ENCODE data around the gene PYGB. TPM values are rescaled to one million over a fixed set of nuclear protein-coding genes. Genes with fewer than 3 reads are reported as not detected.

PYGB gene
- polyA plus RNA-seq, 4 donors = 25.7 to 38.4 (median 32.7) TPM

DNA sequence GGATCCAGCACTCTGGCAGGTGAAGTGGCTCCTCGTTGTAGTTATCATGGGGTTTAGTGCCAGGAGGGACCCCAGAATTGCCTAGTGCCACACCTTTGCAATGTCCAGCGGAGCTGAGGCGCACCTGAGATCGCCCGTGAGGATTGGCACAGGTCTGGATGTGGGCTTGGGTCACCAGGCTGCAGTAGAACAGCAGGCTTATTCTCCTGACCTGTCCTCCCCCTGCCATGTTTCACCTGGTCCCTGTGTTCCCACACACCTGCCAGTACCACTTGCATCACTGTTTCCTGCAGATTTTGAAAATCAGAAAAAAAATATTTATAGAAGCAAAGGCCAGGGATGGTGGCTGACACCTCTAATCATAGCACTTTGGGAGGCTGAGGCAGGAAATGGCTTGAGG is 35.6 kb upstream of the PYGB start:
- Histone ChIP-seq H3K36me3 (ENCODE audit: control insufficient read depth in 3 of 3, insufficient read depth in 2 of 3, low read depth in 1 of 3, low read length in 3 of 3) (peaks cover 12 to 65% (median 17%) of the 10 kb centered on the region in 3 donors), H3K9me3 (ENCODE audit: control insufficient read depth in 2 of 2, insufficient read depth in 1 of 2, low read depth in 1 of 2, low read length in 1 of 2) (no peaks in the 10 kb centered on the region)

GRCh38 chr20:25213566-25214425 is 34.1 kb upstream of the PYGB start:
- 93 to 96% (median 95%) methylated on average over 21 of the region's 21 CpGs for WGBS, 3 donors
- H3K4me3 ChIP-seq (ENCODE audit: low read depth in 1 of 3, low read length in 3 of 3) = no peak overlapping the region
- H3K27ac ChIP-seq (ENCODE audit: low read depth in 1 of 3, low read length in 2 of 3) = no peak overlapping the region
- H3K9me3 ChIP-seq (ENCODE audit: control insufficient read depth in 2 of 2, insufficient read depth in 1 of 2, low read depth in 1 of 2, low read length in 1 of 2) = no peaks in the 10 kb centered on the region
- H3K36me3 ChIP-seq (ENCODE audit: control insufficient read depth in 3 of 3, insufficient read depth in 2 of 3, low read depth in 1 of 3, low read length in 3 of 3) = peaks cover 12 to 74% (median 19%) of the 10 kb centered on the region in 3 donors
- H3K27me3 ChIP-seq (ENCODE audit: control insufficient read depth in 3 of 3, insufficient read depth in 3 of 3, low read length in 3 of 3) = no peaks in the 10 kb centered on the region
- FAIRE-seq (no peak), DNase-seq (no peak)
- no peaks in the 10 kb centered on the region for H3K4me1 ChIP-seq (ENCODE audit: control insufficient read depth in 3 of 3, insufficient read depth in 2 of 3, low read depth in 1 of 3, low read length in 2 of 3)

More for the DNA sequence above, 35.6 kb upstream of the PYGB start:
- 79 to 96% (median 79%) methylated on average over 5 of the region's 5 CpGs for WGBS, 3 donors
- no peaks in the 10 kb centered on the region for H3K4me1 ChIP-seq (ENCODE audit: control insufficient read depth in 3 of 3, insufficient read depth in 2 of 3, low read depth in 1 of 3, low read length in 2 of 3)
- no peak overlapping the region for H3K4me3 ChIP-seq (ENCODE audit: low read depth in 1 of 3, low read length in 3 of 3)
- no peak overlapping the region for H3K27ac ChIP-seq (ENCODE audit: low read depth in 1 of 3, low read length in 2 of 3)
- no peaks in the 10 kb centered on the region for H3K27me3 ChIP-seq (ENCODE audit: control insufficient read depth in 3 of 3, insufficient read depth in 3 of 3, low read length in 3 of 3)
- no peak for DNase-seq
- no peak for FAIRE-seq

DNA sequence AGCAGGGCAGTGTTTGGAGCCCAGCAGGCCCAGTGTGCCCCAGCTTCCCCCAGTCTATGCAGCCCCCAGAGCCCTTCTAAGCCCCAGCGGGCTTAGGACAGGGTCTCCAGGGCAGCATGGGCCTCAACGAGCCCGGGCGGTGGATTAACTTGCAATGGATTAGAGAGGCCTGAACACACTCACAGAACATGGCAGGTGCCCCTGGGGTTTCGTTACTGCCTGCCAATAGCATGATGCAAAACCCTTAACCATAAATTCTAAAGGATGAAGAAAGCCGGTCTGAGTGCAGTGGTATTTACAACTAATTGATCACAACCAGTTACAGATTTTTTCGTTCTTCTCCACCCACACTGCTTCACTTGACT is 33.5 kb upstream of the PYGB start:
- Histone ChIP-seq H3K27ac (ENCODE audit: low read depth in 1 of 3, low read length in 2 of 3) (no peak overlapping the region), H3K4me3 (ENCODE audit: low read depth in 1 of 3, low read length in 3 of 3) (no peak overlapping the region), H3K36me3 (ENCODE audit: control insufficient read depth in 3 of 3, insufficient read depth in 2 of 3, low read depth in 1 of 3, low read length in 3 of 3) (peaks cover 12 to 79% (median 19%) of the 10 kb centered on the region in 3 donors), H3K4me1 (ENCODE audit: control insufficient read depth in 3 of 3, insufficient read depth in 2 of 3, low read depth in 1 of 3, low read length in 2 of 3) (no peaks in the 10 kb centered on the region), H3K9me3 (ENCODE audit: control insufficient read depth in 2 of 2, insufficient read depth in 1 of 2, low read depth in 1 of 2, low read length in 1 of 2) (no peaks in the 10 kb centered on the region), H3K27me3 (ENCODE audit: control insufficient read depth in 3 of 3, insufficient read depth in 3 of 3, low read length in 3 of 3) (no peaks in the 10 kb centered on the region)
- 75 to 93% (median 88%) methylated on average over 7 of the region's 7 CpGs for WGBS, 3 donors
- FAIRE-seq (no peak), DNase-seq (no peak)

- Histone ChIP-seq H3K9me3 (ENCODE audit: control insufficient read depth in 2 of 2, insufficient read depth in 1 of 2, low read depth in 1 of 2, low read length in 1 of 2) (no peaks in the 10 kb centered on the region), H3K36me3 (ENCODE audit: control insufficient read depth in 3 of 3, insufficient read depth in 2 of 3, low read depth in 1 of 3, low read length in 3 of 3) (peaks cover 12 to 82% (median 18%) of the 10 kb centered on the region in 3 donors)
- no peak for FAIRE-seq
Measured at GRCh38 chr20:25214819-25215218, 33.1 kb upstream of the PYGB start.

GRCh38 chr20:25215521-25215920 is 32.4 kb upstream of the PYGB start:
- H3K4me1 ChIP-seq (ENCODE audit: control insufficient read depth in 3 of 3, insufficient read depth in 2 of 3, low read depth in 1 of 3, low read length in 2 of 3) = no peaks in the 10 kb centered on the region
- no peak overlapping the region for H3K4me3 ChIP-seq (ENCODE audit: low read depth in 1 of 3, low read length in 3 of 3)
- no peak for DNase-seq
- H3K27me3 ChIP-seq (ENCODE audit: control insufficient read depth in 3 of 3, insufficient read depth in 3 of 3, low read length in 3 of 3) = no peaks in the 10 kb centered on the region
- no peak for FAIRE-seq
- no peaks in the 10 kb centered on the region for H3K9me3 ChIP-seq (ENCODE audit: control insufficient read depth in 2 of 2, insufficient read depth in 1 of 2, low read depth in 1 of 2, low read length in 1 of 2)
- WGBS, 3 donors = 91 to 95% (median 94%) methylated on average over 10 of the region's 10 CpGs
- H3K27ac ChIP-seq (ENCODE audit: low read depth in 1 of 3, low read length in 2 of 3) = no peak overlapping the region
- peaks cover 12 to 82% (median 17%) of the 10 kb centered on the region in 3 donors for H3K36me3 ChIP-seq (ENCODE audit: control insufficient read depth in 3 of 3, insufficient read depth in 2 of 3, low read depth in 1 of 3, low read length in 3 of 3)

More at GRCh38 chr20:25214819-25215218, 33.1 kb upstream of the PYGB start:
- WGBS, 3 donors = 94 to 95% (median 94%) methylated on average over 7 of the region's 7 CpGs
- H3K4me1 ChIP-seq (ENCODE audit: control insufficient read depth in 3 of 3, insufficient read depth in 2 of 3, low read depth in 1 of 3, low read length in 2 of 3) = no peaks in the 10 kb centered on the region
- no peak overlapping the region for H3K27ac ChIP-seq (ENCODE audit: low read depth in 1 of 3, low read length in 2 of 3)
- no peak for DNase-seq
- H3K4me3 ChIP-seq (ENCODE audit: low read depth in 1 of 3, low read length in 3 of 3) = no peak overlapping the region
- H3K27me3 ChIP-seq (ENCODE audit: control insufficient read depth in 3 of 3, insufficient read depth in 3 of 3, low read length in 3 of 3) = no peaks in the 10 kb centered on the region

DNA sequence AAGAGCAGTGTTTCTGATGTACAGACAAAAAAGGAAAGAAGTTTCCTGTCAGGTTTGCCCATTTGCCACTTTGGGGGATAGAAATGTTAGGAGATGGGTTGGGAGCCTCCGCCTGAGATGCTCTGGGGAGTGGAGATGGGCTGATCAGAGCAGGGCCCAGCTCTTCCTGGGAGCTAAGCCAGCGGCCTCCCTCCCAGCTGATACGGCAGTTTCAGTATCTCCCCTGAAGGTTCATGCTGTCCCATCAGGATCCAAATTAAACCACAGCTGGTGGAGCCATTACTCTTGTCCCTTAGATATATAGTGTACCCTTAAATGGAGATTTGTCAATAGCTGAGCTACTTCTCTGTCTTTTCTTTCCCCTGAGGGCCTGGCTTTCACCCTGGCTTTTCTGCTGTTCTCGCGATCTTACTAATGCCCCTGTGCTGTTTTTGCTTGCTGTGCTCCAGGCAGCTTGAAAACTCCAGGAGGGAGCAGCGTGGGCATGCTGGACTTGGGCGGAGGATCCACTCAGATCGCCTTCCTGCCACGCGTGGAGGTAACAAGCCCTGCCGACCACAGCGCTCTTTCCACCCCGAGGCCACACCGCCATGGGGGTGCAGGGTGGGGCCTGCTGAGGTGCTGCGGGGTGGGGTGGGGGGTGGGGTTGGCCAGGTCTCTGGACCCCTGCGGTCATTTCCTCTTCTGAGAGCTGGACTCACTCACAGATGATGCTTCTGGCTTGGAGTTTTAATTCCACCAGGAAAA is 31.5 kb upstream of the PYGB start:
- Histone ChIP-seq H3K4me3 (ENCODE audit: low read depth in 1 of 3, low read length in 3 of 3) (no peak overlapping the region), H3K9me3 (ENCODE audit: control insufficient read depth in 2 of 2, insufficient read depth in 1 of 2, low read depth in 1 of 2, low read length in 1 of 2) (no peaks in the 10 kb centered on the region), H3K27me3 (ENCODE audit: control insufficient read depth in 3 of 3, insufficient read depth in 3 of 3, low read length in 3 of 3) (no peaks in the 10 kb centered on the region), H3K36me3 (ENCODE audit: control insufficient read depth in 3 of 3, insufficient read depth in 2 of 3, low read depth in 1 of 3, low read length in 3 of 3) (peaks cover 12 to 85% (median 19%) of the 10 kb centered on the region in 3 donors), H3K27ac (ENCODE audit: low read depth in 1 of 3, low read length in 2 of 3) (no peak overlapping the region), H3K4me1 (ENCODE audit: control insufficient read depth in 3 of 3, insufficient read depth in 2 of 3, low read depth in 1 of 3, low read length in 2 of 3) (no peaks in the 10 kb centered on the region)
- no peak for FAIRE-seq
- no peak for DNase-seq
- 87 to 93% (median 89%) methylated on average over 16 of the region's 16 CpGs for WGBS, 3 donors

DNA sequence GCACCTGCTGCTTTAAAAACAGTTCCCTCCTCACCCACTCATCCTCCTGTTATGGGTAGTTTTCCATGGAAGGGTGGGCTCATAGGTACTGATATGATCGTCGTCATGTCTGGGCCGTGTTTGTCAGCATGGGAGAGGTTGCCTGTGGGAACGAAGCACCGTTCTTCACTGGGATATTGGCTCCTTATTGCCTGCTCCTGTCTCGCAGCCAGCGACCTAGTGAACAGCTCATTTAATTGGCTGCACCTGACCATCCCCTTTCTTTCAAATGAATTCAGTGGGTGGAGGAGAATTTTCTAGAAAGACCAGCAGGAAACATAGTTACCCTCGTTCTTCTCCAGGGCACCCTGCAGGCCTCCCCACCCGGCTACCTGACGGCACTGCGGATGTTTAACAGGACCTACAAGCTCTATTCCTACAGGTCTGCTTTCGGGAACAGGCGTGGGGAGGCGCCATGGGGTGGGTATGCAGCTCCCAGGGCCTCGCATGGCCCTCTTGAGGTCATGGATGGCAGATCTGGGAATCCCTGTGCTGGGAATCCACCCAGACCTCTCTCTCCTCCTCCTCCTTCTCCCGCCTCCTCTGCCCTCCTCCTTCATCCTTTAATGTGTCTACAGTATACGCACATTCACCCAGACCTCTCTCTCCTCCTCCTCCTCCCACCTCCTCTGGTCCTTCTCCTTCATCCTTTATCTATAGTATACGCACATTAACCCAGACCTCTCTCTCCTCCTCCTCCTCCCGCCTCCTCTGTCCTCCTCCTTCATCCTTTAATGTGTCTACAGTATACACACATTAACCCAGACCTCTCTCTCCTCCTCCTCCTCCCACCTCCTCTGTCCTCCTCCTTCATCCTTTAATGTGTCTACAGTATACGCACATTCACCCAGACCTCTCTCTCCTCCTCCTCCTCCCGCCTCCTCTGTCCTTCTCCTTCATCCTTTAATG is 30.4 kb upstream of the PYGB start:
- H3K4me1 ChIP-seq (ENCODE audit: control insufficient read depth in 3 of 3, insufficient read depth in 2 of 3, low read depth in 1 of 3, low read length in 2 of 3) = peaks cover 0 to 4% (median 0%) of the 10 kb centered on the region in 3 donors
- no peak overlapping the region for H3K4me3 ChIP-seq (ENCODE audit: low read depth in 1 of 3, low read length in 3 of 3)
- no peak for FAIRE-seq
- no peak for DNase-seq
- no peak overlapping the region for H3K27ac ChIP-seq (ENCODE audit: low read depth in 1 of 3, low read length in 2 of 3)
- no peaks in the 10 kb centered on the region for H3K9me3 ChIP-seq (ENCODE audit: control insufficient read depth in 2 of 2, insufficient read depth in 1 of 2, low read depth in 1 of 2, low read length in 1 of 2)
- H3K36me3 ChIP-seq (ENCODE audit: control insufficient read depth in 3 of 3, insufficient read depth in 2 of 3, low read depth in 1 of 3, low read length in 3 of 3) = peaks cover 16 to 86% (median 17%) of the 10 kb centered on the region in 3 donors
- 93 to 96% (median 95%) methylated on average over 21 of the region's 21 CpGs for WGBS, 3 donors
- no peaks in the 10 kb centered on the region for H3K27me3 ChIP-seq (ENCODE audit: control insufficient read depth in 3 of 3, insufficient read depth in 3 of 3, low read length in 3 of 3)

DNA sequence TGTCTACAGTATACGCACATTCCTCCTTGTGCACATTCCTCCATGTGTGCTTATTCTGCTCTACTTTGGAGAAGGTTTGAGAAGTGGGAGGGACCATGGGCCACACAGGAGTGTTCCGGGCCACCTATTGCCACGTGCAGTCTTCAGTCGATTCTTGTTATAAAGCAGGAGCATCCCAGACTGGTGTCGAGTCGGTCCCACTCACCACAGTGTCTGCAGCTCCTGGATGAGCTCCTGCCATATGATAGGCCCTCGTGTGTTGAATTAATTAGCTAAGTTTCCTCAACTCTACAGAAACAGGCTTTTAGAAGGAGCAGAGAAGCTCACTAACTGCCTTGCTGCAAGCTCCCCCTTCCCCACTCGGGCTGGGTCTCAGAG is 29.8 kb upstream of the PYGB start:
- WGBS, 3 donors = 87 to 92% (median 92%) methylated on average over 8 of the region's 8 CpGs
- Histone ChIP-seq H3K27me3 (ENCODE audit: control insufficient read depth in 3 of 3, insufficient read depth in 3 of 3, low read length in 3 of 3) (no peaks in the 10 kb centered on the region), H3K27ac (ENCODE audit: low read depth in 1 of 3, low read length in 2 of 3) (no peak overlapping the region), H3K4me3 (ENCODE audit: low read depth in 1 of 3, low read length in 3 of 3) (no peak overlapping the region), H3K9me3 (ENCODE audit: control insufficient read depth in 2 of 2, insufficient read depth in 1 of 2, low read depth in 1 of 2, low read length in 1 of 2) (no peaks in the 10 kb centered on the region), H3K4me1 (ENCODE audit: control insufficient read depth in 3 of 3, insufficient read depth in 2 of 3, low read depth in 1 of 3, low read length in 2 of 3) (peaks cover 0 to 8% (median 0%) of the 10 kb centered on the region in 3 donors), H3K36me3 (ENCODE audit: control insufficient read depth in 3 of 3, insufficient read depth in 2 of 3, low read depth in 1 of 3, low read length in 3 of 3) (peaks cover 16 to 85% (median 17%) of the 10 kb centered on the region in 3 donors)
- DNase-seq = no peak
- no peak for FAIRE-seq
